ENCODE results near the gene USP49.
A peak's percentile ranks its signal among the peaks of the same experiment; 100 is the strongest.

USP49 gene

GRCh38 chr6:41927253-41927652, 32.1 kb upstream of the USP49 start:
- no peak for DNase-seq

DNA sequence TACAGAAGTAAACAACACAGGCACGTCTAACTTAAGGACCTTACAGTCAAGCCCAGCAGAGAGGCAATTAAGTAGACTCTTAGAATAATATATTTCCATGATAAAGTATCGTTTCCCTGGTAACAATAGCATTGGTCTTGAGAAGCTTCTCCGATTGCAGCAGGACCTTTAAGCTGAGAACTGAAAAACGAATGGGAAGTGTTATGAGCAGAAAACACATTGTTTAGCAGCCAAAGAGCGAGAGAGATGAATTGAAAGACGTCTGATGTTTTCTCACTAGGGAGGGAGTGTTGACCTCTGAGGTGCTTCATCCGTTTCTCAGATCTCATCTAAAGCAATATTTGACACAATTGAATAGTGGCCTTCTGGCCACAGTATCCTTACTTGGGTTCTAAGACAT, 27.0 kb upstream of the USP49 start:
- DNase-seq: no peak

- peak; percentile 42 for DNase-seq
These were observed 26.5 kb upstream of the USP49 start for GRCh38 chr6:41921712-41921998.

DNA sequence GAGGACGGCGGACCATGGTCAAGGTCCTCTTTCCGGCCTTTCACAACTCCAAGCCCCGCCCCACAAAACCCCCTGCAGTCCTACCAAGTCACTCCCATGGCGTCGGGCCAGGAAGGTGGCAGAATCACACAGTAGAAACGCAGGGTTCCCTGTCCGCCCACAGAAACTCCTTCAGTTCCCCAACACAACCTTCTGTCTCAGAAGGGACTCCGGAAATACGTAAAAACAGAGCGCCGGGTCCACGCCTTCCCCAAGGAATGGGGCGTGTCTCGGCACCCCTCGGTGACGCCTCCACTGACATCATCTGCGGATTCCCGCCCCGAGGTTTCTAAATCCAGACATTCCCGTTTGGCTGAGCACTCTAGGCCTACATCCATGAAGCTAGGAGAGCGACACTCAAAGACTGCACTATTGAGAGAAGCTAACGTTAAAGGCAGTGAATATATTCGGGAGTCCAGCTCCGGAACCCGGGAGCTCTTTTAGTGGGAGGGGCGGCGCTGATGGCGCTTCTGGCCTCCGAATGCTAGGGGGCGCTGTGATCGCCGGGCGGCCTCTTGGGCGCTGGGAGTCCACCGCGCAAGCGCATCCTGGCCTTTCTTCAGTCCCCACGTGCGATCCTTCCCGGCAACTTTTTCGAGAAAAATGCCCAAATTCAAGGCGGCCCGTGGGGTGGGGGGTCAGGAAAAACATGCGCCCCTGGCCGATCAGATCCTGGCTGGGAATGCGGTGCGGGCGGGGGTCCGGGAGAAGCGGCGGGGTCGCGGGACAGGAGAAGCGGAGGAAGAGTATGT, 25.9 kb upstream of the USP49 start, which contains the start of the genes BYSL and MED20:
Gene BYSL (plus strand): TSS at position 579 of the 791 bp plus-strand sequence. CDS start 64 bp downstream, at position 643.
Gene MED20 (minus strand): TSS at position 219 of the 791 bp plus-strand sequence. CDS start 121 bp downstream, at position 98.
- DNase-seq: peak; percentile 85

DNA sequence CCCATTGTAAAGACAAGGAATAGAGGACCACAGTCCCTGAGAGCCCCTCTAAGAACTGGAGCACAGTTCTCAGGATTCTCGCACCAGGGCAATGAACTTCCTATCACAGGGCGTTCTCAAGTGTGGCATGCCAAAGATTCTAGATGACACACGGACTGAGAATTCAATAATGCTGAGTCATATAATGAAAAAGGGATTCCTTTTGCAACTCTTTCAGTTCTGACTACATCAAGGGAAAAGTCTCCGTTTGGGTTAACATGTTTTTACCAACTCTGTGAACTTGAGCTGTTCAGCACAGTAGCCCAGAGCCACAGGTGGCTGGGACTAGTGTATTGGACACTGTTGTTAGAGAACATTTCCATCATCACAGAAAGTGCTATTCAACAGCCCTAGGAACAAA, 22.4 kb upstream of the USP49 start:
- DNase-seq: no peak

DNA sequence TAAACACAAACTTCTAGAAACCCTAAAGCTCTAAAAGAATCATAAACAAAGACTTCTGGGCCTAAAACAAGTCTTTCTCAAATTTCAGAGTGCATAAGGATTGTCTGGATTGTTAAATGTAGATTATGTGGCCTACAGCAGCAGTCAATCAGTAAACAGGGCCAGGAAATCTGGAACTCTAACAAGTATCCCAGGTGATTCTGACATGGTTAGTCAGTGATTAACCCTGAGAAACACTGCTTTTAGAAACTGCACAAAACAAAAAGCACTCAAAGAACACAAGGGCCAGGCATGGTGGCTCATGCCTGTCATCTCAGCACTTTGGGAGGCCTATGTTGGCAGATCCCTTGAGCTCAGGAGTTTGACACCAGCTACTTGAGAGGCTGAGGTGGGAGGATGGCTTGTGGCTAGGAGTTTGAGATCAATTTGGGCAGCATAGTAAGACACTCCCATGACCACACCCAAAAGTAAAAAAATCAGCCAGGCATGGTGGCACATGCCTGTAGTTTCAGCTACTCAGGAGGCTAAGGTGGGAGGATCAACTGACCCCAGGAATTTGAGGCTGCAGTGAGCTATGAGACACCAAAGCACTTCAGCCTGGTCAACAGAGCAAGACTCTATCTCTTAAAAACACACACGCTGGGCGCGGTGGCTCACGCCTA, 19.8 kb upstream of the USP49 start:
- DNase-seq: no peak

GRCh38 chr6:41914343-41914742, 19.2 kb upstream of the USP49 start:
- no peak for DNase-seq

GRCh38 chr6:41909727-41910126, 14.6 kb upstream of the USP49 start:
- DNase-seq: no peak

- DNase-seq: peak; percentile 3
These were observed 6.8 kb upstream of the USP49 start for GRCh38 chr6:41901882-41902519.

DNA sequence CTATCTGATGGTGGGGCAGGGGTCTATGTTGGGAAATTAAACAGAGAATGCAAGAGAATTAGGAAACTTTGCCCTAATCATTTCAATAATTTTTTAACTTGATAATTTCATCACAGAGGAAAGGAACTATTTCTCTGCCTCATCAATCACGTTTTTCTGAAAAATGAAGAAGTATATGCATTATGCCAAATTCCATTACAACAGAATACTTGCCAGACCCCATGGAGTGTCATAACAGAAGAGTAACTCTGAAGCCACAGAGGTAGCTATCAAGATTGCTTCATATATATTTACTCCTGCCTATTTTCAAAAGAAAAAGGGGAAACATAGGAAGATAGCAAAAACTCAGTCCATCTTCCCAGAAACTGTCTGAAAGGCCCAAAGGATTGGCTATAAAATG, 5.7 kb upstream of the USP49 start:
- no peak for DNase-seq

DNA sequence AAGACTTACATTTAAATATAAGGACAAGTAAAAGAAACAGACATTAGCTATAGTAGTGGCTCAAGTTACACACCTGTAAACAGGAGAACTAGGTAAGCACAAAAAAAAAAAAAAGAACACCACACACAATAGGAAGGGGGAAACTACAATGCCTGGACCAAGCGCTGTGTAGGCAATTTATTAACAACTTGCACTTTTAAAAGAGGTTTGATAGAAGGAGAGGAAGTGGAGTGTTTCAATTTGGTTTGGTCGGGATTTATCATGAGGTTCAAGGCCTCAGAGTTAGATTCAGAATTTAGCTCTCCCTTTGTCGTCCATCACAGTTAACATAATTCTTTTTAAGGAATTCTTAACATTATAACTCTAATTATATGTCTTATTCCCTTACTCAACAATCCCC, 1.1 kb upstream of the USP49 start:
- DNase-seq: no peak

- no peak for DNase-seq
These were observed 542 bp downstream of the USP49 start for GRCh38 chr6:41894366-41895299.

DNA sequence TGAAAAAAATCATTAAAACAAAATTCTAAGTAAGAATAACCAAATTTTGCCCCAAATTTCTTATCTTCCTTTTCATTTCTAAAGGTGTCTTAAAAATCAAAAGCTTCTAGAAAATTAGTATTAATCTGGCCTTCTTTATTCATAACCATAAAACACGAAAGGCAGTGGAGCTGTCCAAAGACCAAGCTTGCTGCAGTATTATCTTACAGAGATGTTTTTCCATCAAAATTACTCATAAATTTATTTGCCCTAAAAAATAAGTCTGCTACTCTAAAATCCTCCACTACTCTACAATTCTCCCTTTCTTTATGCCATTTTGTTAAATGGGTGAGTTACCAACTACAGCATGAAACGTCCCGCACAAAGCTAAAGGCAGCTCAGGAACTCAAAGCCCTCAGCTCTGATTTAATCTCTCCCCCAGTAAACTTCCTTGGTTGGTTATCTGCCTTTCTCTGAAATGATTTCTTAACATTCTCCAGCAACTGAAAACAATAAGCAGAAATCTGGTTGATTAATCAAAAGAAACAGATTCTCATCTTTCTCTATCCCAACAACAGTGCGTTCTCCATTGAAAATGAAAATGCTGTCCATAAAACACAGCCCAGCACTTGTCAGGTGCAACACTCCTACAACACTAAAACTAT, 2.1 kb downstream of the USP49 start:
- DNase-seq: no peak

DNA sequence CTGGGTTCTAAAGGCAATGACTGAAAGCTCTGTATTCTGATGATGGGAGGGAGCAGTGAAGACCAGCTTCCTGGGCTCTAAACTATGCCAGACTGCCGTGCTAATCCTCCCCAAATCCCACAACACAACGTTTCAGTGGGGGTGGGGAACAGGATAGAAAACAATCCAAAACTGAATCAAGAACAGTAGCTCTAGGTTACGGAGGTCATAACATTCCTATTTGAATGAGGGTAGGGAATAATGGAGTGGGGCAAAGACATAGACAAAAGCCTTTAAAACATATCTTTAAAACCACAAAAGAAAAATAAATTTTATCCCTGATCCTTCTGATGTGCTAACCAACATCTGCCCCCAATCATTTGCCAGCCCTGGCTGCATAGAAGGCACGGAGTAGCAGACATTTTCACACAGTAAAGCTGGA, 7.8 kb downstream of the USP49 start:
- no peak for DNase-seq

GRCh38 chr6:41885930-41886329, 9.2 kb downstream of the USP49 start:
- DNase-seq: no peak

GRCh38 chr6:41884957-41885356, 10.2 kb downstream of the USP49 start:
- no peak for DNase-seq

- no peak for DNase-seq
These were observed 13.7 kb downstream of the USP49 start for GRCh38 chr6:41881506-41881905.

GRCh38 chr6:41878961-41879405, 16.2 kb downstream of the USP49 start:
- no peak for DNase-seq

- DNase-seq: no peak
These were observed 16.9 kb downstream of the USP49 start for GRCh38 chr6:41878246-41878645.

- no peak for DNase-seq
These were observed 18.0 kb downstream of the USP49 start for GRCh38 chr6:41877051-41877680.

DNA sequence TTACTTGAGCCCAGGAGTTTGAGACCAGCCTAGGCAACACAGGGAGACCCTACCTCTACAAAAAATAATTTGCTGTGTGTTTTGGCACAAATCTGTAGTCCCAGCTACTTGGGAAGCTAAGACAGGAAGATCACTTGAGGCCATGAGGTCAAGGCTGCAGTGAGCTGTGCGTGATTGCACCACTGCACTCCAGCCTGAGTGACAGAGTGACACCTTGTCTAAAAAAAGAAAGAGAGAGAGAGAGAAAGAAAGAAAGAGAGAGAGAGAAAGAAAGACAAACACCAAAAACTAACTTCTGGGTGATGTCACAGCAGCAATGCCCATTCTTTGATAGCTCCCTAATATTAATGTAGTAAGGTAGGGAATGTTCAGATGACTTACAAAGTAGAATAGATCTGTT, 20.4 kb downstream of the USP49 start:
- DNase-seq: no peak

- DNase-seq: no peak
These were observed 23.0 kb downstream of the USP49 start for GRCh38 chr6:41872147-41872546.

All from NCI-H510A (cell line).